Stimulated activated CD4-positive, alpha-beta T cell treated with anti-CD3 and anti-CD28 coated beads, TNF-alpha, amount 100 ng/mL, for 24 hours (primary cell): ENCODE measurements around the gene MTCL3.
A peak's percentile ranks its signal among the peaks of the same experiment; 100 is the strongest.

Source experiments
- DNase-seq, 3 experiments: peaks; one replicate each; pipeline ENCODE4 v3.0.0-alpha.2; 2020; ENCODE audit warnings: low read depth in 3 of 3

MTCL3 gene

GRCh38 chr6:127515234-127515793 is 3.8 kb downstream of the MTCL3 start:
- DNase-seq: no peak

GRCh38 chr6:127514773-127515227 is 4.3 kb downstream of the MTCL3 start:
- peak in 1 of 3 experiments; percentile 35 for DNase-seq

GRCh38 chr6:127514179-127514772 is 4.9 kb downstream of the MTCL3 start:
- DNase-seq: no peak

GRCh38 chr6:127513425-127513824 is 5.7 kb downstream of the MTCL3 start:
- no peak for DNase-seq

- DNase-seq: no peak
These were observed 8.3 kb downstream of the MTCL3 start for GRCh38 chr6:127510876-127511275.

- no peak for DNase-seq
These were observed 12.2 kb downstream of the MTCL3 start for GRCh38 chr6:127506894-127507293.

GRCh38 chr6:127503022-127503421 is 16.1 kb downstream of the MTCL3 start:
- DNase-seq: no peak

GRCh38 chr6:127497410-127497809 is 21.7 kb downstream of the MTCL3 start:
- no peak for DNase-seq

- DNase-seq: no peak
These were observed 22.7 kb downstream of the MTCL3 start for GRCh38 chr6:127496471-127496870.

GRCh38 chr6:127494240-127494767 is 24.8 kb downstream of the MTCL3 start:
- no peak for DNase-seq

- no peak for DNase-seq
These were observed 29.9 kb downstream of the MTCL3 start for GRCh38 chr6:127489248-127489647.

GRCh38 chr6:127486934-127487333 is 32.2 kb downstream of the MTCL3 start:
- DNase-seq: no peak

- DNase-seq: no peak
These were observed 34.8 kb downstream of the MTCL3 start for GRCh38 chr6:127484212-127484863.

GRCh38 chr6:127483399-127484055 is 35.6 kb downstream of the MTCL3 start:
- DNase-seq: no peak

GRCh38 chr6:127482325-127482724 is 36.8 kb downstream of the MTCL3 start:
- DNase-seq: no peak

GRCh38 chr6:127481628-127482027 is 37.5 kb downstream of the MTCL3 start:
- no peak for DNase-seq

- DNase-seq: no peak
These were observed 38.0 kb downstream of the MTCL3 start for GRCh38 chr6:127481111-127481510.

GRCh38 chr6:127477658-127478057 is 41.5 kb downstream of the MTCL3 start:
- DNase-seq: no peak

- no peak for DNase-seq
These were observed 43.3 kb downstream of the MTCL3 start for GRCh38 chr6:127475823-127476176.

- DNase-seq: no peak
These were observed 43.9 kb downstream of the MTCL3 start for GRCh38 chr6:127475135-127475822.

- no peak for DNase-seq
These were observed 47.5 kb downstream of the MTCL3 start for GRCh38 chr6:127471379-127472255.
